ENCODE results near the gene JADE1. TPM values are rescaled to one million over a fixed set of nuclear protein-coding genes. Genes with fewer than 3 reads are reported as not detected.

The JADE1 gene
- total RNA-seq, 2 experiments from 2014 or later: 57.1 to 58.4 TPM

DNA sequence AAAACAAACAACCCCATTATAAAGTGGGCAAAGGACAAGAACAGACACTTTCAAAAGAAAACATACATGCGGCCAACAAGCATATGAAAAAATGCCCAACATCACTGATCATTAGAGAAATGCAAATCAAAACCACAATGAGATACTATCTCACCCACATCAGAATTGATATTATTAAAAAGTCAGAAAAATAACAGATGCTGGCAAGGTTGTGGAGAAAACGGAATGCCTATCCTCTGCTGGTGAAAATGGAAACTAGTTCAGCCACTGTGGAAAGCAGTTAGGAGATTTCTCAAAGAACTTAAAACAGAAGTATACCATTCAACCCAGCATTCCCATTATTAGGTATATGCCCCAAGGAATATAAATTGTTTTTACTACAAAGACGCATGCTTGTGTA lies 112.5 kb downstream of the JADE1 start:
- intact Hi-C loops (cut with DNase I, micrococcal nuclease): no loop called here
- POLR2A ChIA-PET: no interaction called here
- H3K4me1 Mint-ChIP-seq (ENCODE audit: low read depth): peaks cover 33% of the 10 kb centered on the region
- no peak for ATAC-seq (ENCODE audit: poor library complexity)
- H3K9me3 ChIP-seq (ENCODE audit: control insufficient read depth in 1 of 2, insufficient read depth in 1 of 2, low read length in 2 of 2): no peaks in the 10 kb centered on the region
- H3K27me3 Mint-ChIP-seq: no peaks in the 10 kb centered on the region
- no peak overlapping the region for H3K27ac ChIP-seq (ENCODE audit: low read depth in 1 of 2, low read length in 2 of 2)
- TF ChIP-seq, protein P1, sequence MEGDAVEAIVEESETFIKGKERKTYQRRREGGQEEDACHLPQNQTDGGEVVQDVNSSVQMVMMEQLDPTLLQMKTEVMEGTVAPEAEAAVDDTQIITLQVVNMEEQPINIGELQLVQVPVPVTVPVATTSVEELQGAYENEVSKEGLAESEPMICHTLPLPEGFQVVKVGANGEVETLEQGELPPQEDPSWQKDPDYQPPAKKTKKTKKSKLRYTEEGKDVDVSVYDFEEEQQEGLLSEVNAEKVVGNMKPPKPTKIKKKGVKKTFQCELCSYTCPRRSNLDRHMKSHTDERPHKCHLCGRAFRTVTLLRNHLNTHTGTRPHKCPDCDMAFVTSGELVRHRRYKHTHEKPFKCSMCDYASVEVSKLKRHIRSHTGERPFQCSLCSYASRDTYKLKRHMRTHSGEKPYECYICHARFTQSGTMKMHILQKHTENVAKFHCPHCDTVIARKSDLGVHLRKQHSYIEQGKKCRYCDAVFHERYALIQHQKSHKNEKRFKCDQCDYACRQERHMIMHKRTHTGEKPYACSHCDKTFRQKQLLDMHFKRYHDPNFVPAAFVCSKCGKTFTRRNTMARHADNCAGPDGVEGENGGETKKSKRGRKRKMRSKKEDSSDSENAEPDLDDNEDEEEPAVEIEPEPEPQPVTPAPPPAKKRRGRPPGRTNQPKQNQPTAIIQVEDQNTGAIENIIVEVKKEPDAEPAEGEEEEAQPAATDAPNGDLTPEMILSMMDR (IDR thresholded peaks at IDR 0.05): no peak
- peaks cover 2% of the 10 kb centered on the region for H3K36me3 ChIP-seq (ENCODE audit: insufficient read depth, low read length)
- no peaks in the 10 kb centered on the region for H3K9me3 Mint-ChIP-seq
- no peak for DNase-seq
- no peaks in the 10 kb centered on the region for H3K4me1 ChIP-seq (ENCODE audit: insufficient read depth, low read length)
- peaks cover 34% of the 10 kb centered on the region for H3K36me3 Mint-ChIP-seq (ENCODE audit: low read depth)
- CTCF ChIA-PET: no interaction called here
- no peaks in the 10 kb centered on the region for H3K27me3 ChIP-seq (ENCODE audit: control insufficient read depth in 1 of 2, insufficient read depth in 2 of 2, low read length in 2 of 2)
- no peak overlapping the region for H3K4me3 Mint-ChIP-seq
- no peak overlapping the region for H3K27ac Mint-ChIP-seq
- H3K4me3 ChIP-seq (ENCODE audit: low read length): no peak overlapping the region
